ENCODE data around the gene TMC6. TPM values are rescaled to one million over a fixed set of nuclear protein-coding genes. Genes with fewer than 3 reads are reported as not detected.

The TMC6 gene

DNA sequence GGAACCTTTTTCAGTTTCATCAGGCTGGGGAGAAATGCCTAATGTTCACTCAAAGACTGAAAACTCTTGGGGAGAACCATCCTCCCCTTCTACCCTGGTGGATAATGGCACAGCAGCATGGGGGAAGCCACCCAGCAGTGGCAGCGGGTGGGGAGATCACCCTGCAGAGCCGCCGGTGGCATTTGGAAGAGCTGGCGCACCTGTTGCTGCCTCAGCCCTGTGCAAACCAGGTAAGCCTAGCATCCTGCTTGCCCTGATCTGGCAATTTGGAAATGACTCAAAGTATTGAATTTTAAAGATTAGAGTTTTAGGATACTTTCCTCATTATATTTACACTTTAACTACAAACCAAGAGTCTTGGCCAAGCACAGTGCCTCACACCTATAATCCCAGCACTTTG is 63.8 kb downstream of the TMC6 start:
- Histone ChIP-seq H4K91ac (ENCODE audit: low read depth, low read length, poor library complexity) (no peak overlapping the region), H3K18ac (ENCODE audit: low read length) (no peak overlapping the region), H3K4me2 (ENCODE audit: insufficient read depth, low read length, poor library complexity, severe bottlenecking) (no peak overlapping the region), H2BK15ac (ENCODE audit: low read length) (no peak overlapping the region), H2BK120ac (ENCODE audit: low read depth, low read length) (no peak overlapping the region), H2BK12ac (ENCODE audit: low read length) (no peak overlapping the region), H3K14ac (ENCODE audit: low read length) (no peak overlapping the region), H3K23ac (ENCODE audit: low read depth, low read length, poor library complexity) (no peak overlapping the region), H3K9ac (ENCODE audit: low read depth, low read length, poor library complexity) (no peak overlapping the region), H2AK5ac (ENCODE audit: low read depth, low read length) (no peak overlapping the region), H2BK5ac (ENCODE audit: low read length) (no peak overlapping the region), H3K4ac (ENCODE audit: low read length) (no peak overlapping the region), H3K79me1 (ENCODE audit: low read depth, low read length) (no peaks in the 10 kb centered on the region), H3K4me3 (ENCODE audit: low read length in 2 of 2) (no peak overlapping the region), H3K4me1 (ENCODE audit: control insufficient read depth in 2 of 2, insufficient read depth in 1 of 2, low read depth in 1 of 2, low read length in 2 of 2) (no peaks in the 10 kb centered on the region), H3K27ac (replicated peaks; ENCODE audit: low read length) (no peak overlapping the region), H3K27me3 (ENCODE audit: control insufficient read depth in 3 of 3, insufficient read depth in 3 of 3, low read depth in 1 of 3, low read length in 3 of 3) (no peaks in the 10 kb centered on the region), H4K8ac (ENCODE audit: low read depth, low read length) (no peak overlapping the region), H3K9me3 (replicated peaks in 1 of 2; ENCODE audit: control insufficient read depth in 2 of 2, insufficient read depth in 1 of 2, low read depth in 1 of 2, low read length in 2 of 2) (no peaks in the 10 kb centered on the region), H3K36me3 (replicated peaks in 1 of 2; ENCODE audit: control insufficient read depth in 2 of 2, insufficient read depth in 2 of 2, low read length in 2 of 2) (peaks cover 12 to 65% of the 10 kb centered on the region in 2 donors), H2AFZ (ENCODE audit: low read length) (no peak overlapping the region)
- WGBS, 2 donors (ENCODE audit: extremely low coverage in 2 of 2, insufficient read length in 2 of 2, insufficient replicate concordance in 1 of 2), result no CpG with 5 or more reads among the region's 4 CpGs
- no peak for DNase-seq (ENCODE audit: low spot score)

- H3K4me2 ChIP-seq (ENCODE audit: insufficient read depth, low read length, poor library complexity, severe bottlenecking), result no peak overlapping the region
- no peaks in the 10 kb centered on the region for H3K27me3 ChIP-seq (ENCODE audit: control insufficient read depth in 3 of 3, insufficient read depth in 3 of 3, low read depth in 1 of 3, low read length in 3 of 3)
- H3K79me1 ChIP-seq (ENCODE audit: low read depth, low read length), result peaks cover 1% of the 10 kb centered on the region
- H3K14ac ChIP-seq (ENCODE audit: low read length), result no peak overlapping the region
- H3K23ac ChIP-seq (ENCODE audit: low read depth, low read length, poor library complexity), result no peak overlapping the region
- DNase-seq (ENCODE audit: low spot score), result no peak
- no peak overlapping the region for H2BK12ac ChIP-seq (ENCODE audit: low read length)
- H2BK120ac ChIP-seq (ENCODE audit: low read depth, low read length), result no peak overlapping the region
- H4K8ac ChIP-seq (ENCODE audit: low read depth, low read length), result no peak overlapping the region
- peaks cover 9 to 58% of the 10 kb centered on the region in 2 donors for H3K36me3 ChIP-seq (replicated peaks in 1 of 2; ENCODE audit: control insufficient read depth in 2 of 2, insufficient read depth in 2 of 2, low read length in 2 of 2)
- no peak overlapping the region for H3K4ac ChIP-seq (ENCODE audit: low read length)
- H3K4me1 ChIP-seq (ENCODE audit: control insufficient read depth in 2 of 2, insufficient read depth in 1 of 2, low read depth in 1 of 2, low read length in 2 of 2), result no peaks in the 10 kb centered on the region
- no peak overlapping the region for H2AK5ac ChIP-seq (ENCODE audit: low read depth, low read length)
- H4K91ac ChIP-seq (ENCODE audit: low read depth, low read length, poor library complexity), result no peak overlapping the region
- H3K9me3 ChIP-seq (replicated peaks in 1 of 2; ENCODE audit: control insufficient read depth in 2 of 2, insufficient read depth in 1 of 2, low read depth in 1 of 2, low read length in 2 of 2), result no peaks in the 10 kb centered on the region
- no peak overlapping the region for H3K18ac ChIP-seq (ENCODE audit: low read length)
- H2BK5ac ChIP-seq (ENCODE audit: low read length), result no peak overlapping the region
- no peak overlapping the region for H2AFZ ChIP-seq (ENCODE audit: low read length)
- no peak overlapping the region for H3K4me3 ChIP-seq (ENCODE audit: low read length in 2 of 2)
- H3K27ac ChIP-seq (replicated peaks; ENCODE audit: low read length), result no peak overlapping the region
- H3K9ac ChIP-seq (ENCODE audit: low read depth, low read length, poor library complexity), result no peak overlapping the region
- H2BK15ac ChIP-seq (ENCODE audit: low read length), result no peak overlapping the region
Measured at GRCh38 chr17:78063489-78063888, 65.1 kb downstream of the TMC6 start.

DNA sequence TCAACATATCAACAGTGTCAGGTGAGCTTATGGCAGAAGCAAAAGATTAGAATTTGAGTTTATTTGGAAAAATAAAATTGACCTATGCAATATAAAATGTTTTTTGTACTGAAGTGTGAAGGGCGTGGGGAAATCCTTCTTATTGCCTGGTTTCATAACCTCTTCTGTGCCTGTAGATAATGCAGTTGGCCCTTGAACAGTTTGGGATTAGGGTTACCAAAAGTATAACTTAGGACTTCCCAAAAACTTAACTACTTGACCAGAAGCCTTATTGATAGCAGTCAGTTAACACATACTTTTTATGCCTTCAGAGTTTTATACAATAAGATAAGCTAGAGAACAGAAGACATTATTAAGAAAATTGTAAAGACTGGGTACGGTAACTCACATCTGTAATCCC is 66.0 kb downstream of the TMC6 start:
- no peaks in the 10 kb centered on the region for H3K9me3 ChIP-seq (replicated peaks in 1 of 2; ENCODE audit: control insufficient read depth in 2 of 2, insufficient read depth in 1 of 2, low read depth in 1 of 2, low read length in 2 of 2)
- H4K8ac ChIP-seq (ENCODE audit: low read depth, low read length), result no peak overlapping the region
- no peak overlapping the region for H3K23ac ChIP-seq (ENCODE audit: low read depth, low read length, poor library complexity)
- no peak overlapping the region for H3K9ac ChIP-seq (ENCODE audit: low read depth, low read length, poor library complexity)
- peaks cover 2% of the 10 kb centered on the region for H3K79me1 ChIP-seq (ENCODE audit: low read depth, low read length)
- no CpG with 5 or more reads among the region's 2 CpGs for WGBS, 2 donors (ENCODE audit: extremely low coverage in 2 of 2, insufficient read length in 2 of 2, insufficient replicate concordance in 1 of 2)
- H2BK120ac ChIP-seq (ENCODE audit: low read depth, low read length), result no peak overlapping the region
- no peak overlapping the region for H2AK5ac ChIP-seq (ENCODE audit: low read depth, low read length)
- no peak overlapping the region for H2BK15ac ChIP-seq (ENCODE audit: low read length)
- no peak overlapping the region for H3K18ac ChIP-seq (ENCODE audit: low read length)
- DNase-seq (ENCODE audit: low spot score), result no peak
- H3K4me3 ChIP-seq (ENCODE audit: low read length in 2 of 2), result no peak overlapping the region
- no peak overlapping the region for H3K14ac ChIP-seq (ENCODE audit: low read length)
- H2BK12ac ChIP-seq (ENCODE audit: low read length), result no peak overlapping the region
- no peak overlapping the region for H2AFZ ChIP-seq (ENCODE audit: low read length)
- H3K27ac ChIP-seq (replicated peaks; ENCODE audit: low read length), result no peak overlapping the region
- no peak overlapping the region for H4K91ac ChIP-seq (ENCODE audit: low read depth, low read length, poor library complexity)
- H3K4me1 ChIP-seq (ENCODE audit: control insufficient read depth in 2 of 2, insufficient read depth in 1 of 2, low read depth in 1 of 2, low read length in 2 of 2), result no peaks in the 10 kb centered on the region
- no peak overlapping the region for H3K4ac ChIP-seq (ENCODE audit: low read length)
- no peak overlapping the region for H2BK5ac ChIP-seq (ENCODE audit: low read length)
- H3K4me2 ChIP-seq (ENCODE audit: insufficient read depth, low read length, poor library complexity, severe bottlenecking), result no peak overlapping the region
- H3K27me3 ChIP-seq (ENCODE audit: control insufficient read depth in 3 of 3, insufficient read depth in 3 of 3, low read depth in 1 of 3, low read length in 3 of 3), result no peaks in the 10 kb centered on the region
- H3K36me3 ChIP-seq (replicated peaks in 1 of 2; ENCODE audit: control insufficient read depth in 2 of 2, insufficient read depth in 2 of 2, low read length in 2 of 2), result peaks cover 6 to 53% of the 10 kb centered on the region in 2 donors

Small RNA genes within 50 kb of the gene (small RNA-seq; reads per million reads assigned to genes)
- gene RNU6-625P (ENCODE audit: insufficient read depth), result not detected
